ENCODE data around the gene PIP4K2C.
"Not testable (repeated sequence)": the region's sequence is repeated elsewhere in the genome, so short reads cannot be mapped to it uniquely, and the experiment has no call there.

The PIP4K2C gene

DNA sequence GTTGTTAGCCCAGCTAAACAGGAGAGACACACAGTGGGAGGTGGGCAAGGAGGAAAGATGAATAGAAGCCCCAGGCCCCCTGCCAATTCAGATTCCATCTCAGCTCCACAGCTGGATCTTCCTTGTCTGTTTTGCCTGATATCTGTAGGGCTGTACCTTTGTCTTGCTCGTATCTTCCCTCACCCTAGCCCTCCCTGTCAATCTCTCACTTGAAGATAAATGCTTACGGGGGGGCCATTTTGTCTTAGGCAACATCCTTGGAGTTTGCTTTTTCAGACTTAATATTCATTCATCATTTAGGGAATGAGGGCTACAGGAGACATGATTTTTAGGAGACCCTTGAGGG is 38.7 kb upstream of the PIP4K2C start:
- TF ChIP-seq, protein P1, sequence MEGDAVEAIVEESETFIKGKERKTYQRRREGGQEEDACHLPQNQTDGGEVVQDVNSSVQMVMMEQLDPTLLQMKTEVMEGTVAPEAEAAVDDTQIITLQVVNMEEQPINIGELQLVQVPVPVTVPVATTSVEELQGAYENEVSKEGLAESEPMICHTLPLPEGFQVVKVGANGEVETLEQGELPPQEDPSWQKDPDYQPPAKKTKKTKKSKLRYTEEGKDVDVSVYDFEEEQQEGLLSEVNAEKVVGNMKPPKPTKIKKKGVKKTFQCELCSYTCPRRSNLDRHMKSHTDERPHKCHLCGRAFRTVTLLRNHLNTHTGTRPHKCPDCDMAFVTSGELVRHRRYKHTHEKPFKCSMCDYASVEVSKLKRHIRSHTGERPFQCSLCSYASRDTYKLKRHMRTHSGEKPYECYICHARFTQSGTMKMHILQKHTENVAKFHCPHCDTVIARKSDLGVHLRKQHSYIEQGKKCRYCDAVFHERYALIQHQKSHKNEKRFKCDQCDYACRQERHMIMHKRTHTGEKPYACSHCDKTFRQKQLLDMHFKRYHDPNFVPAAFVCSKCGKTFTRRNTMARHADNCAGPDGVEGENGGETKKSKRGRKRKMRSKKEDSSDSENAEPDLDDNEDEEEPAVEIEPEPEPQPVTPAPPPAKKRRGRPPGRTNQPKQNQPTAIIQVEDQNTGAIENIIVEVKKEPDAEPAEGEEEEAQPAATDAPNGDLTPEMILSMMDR (IDR thresholded peaks at IDR 0.05; ENCODE audit: insufficient read depth, low read depth, low read length, missing control alignments): no peak
- DNase-seq (ENCODE audit: low read depth): no peak
- no peak overlapping the region for H3K4me3 ChIP-seq (ENCODE audit: low read depth, low read length)

DNA sequence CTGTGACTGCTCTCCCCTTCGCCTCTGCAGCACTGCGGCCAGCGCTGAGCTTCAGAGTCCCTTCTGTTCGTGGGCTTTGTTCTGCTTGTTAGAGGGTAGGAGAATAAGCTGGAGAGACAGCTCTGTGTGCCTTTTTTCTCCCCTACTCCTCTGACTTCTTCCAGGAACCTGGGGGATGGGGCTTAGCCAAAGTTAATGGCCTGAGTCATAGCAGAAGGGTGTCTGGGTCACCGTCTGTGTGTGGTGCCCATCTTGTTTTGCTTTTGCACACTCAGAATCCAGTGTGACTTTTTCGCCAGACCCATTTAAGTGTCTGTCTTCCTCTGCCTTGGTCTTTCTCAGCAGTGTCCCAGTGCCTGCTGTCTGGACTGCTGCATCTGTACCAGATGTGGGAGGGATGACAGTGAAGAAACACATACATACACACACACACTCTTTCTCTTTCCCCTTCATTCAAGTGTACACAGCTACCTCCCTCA is 38.1 kb upstream of the PIP4K2C start:
- no peak for DNase-seq (ENCODE audit: low read depth)
- H3K4me3 ChIP-seq (ENCODE audit: low read depth, low read length): no peak overlapping the region
- TF ChIP-seq, protein P1 (IDR thresholded peaks at IDR 0.05; ENCODE audit: insufficient read depth, low read depth, low read length, missing control alignments): no peak

DNA sequence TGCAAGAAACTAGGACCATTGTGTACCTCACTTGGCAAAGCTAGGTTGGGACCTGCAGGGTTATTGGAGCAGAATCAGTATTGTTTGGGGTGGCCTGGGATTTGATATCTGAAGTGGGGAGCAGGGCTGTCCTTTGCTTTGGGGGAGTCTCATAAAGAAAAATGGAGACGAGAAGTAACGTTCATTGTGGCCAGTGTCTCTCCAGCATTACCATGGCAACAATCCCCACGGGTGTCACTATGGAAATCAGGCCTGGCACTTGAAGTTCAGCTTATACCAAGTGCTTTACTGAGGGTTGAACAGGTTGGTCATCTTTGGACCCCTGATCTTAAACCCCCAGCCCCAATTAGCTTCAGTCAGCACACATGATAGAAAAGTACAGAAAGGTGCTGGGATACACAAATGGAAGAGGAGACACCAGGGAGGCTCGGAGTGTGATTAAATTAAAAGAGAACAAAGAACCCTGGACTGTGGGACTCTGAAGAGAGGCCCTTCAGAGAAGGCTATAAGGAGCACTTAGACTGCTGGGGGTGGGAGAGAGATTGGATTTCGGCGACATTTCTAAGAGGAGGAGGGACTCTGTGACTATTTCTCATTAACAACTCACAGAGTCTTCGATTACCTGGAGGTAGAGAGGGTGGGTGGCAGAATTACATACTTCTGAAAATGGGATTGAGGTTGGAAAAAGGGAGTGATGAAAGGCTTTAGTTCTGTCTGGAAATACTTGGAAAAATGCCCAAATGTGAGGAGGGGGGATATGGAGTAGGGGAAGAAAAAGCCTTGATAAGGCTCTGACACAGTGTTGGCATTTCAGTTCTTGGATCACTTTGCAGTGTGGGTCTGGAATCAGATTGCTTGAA is 37.4 kb upstream of the PIP4K2C start:
- TF ChIP-seq, protein P1 (IDR thresholded peaks at IDR 0.05; ENCODE audit: insufficient read depth, low read depth, low read length, missing control alignments): no peak
- H3K4me3 ChIP-seq (ENCODE audit: low read depth, low read length): no peak overlapping the region
- DNase-seq (ENCODE audit: low read depth): no peak

DNA sequence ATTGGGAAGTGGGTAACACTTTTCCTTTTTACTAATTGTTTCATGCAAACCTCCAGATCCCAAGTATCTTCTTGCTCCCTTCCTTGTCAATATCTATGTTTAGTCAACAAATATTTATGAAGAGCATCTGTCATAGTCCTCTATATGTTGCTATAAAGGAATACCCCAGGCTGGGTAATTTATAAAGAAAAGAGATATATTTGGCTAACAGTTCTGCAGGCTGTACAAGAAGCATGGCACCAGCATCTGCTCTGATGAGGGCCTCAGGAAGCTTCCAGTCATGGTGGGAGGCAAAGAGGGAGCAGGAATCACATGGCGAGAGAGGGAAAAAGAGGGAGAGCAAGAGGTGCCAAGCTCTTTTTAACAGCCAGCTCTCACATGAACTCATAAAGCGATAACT is 36.5 kb upstream of the PIP4K2C start:
- DNase-seq (ENCODE audit: low read depth): no peak
- TF ChIP-seq, protein P1 (IDR thresholded peaks at IDR 0.05; ENCODE audit: insufficient read depth, low read depth, low read length, missing control alignments): no peak
- no peak overlapping the region for H3K4me3 ChIP-seq (ENCODE audit: low read depth, low read length)

DNA sequence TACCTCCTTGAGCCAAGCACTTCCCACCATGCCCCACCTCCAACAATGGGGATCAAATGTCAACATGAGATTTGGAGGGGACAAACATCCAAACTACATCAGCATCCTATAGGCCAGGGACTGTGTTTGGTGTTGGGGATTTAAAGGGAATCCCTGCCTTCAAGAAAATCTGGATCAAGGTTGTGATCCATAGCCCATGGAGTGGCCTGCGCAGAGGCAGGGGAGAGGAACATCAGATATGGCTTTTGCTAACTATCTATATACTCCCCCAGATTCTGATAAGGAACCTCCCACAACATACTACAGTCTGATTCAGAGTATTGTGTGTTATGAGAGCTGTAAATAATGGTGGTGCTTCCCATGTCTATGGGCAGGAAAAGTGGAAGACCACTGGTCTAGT is 36.1 kb upstream of the PIP4K2C start:
- TF ChIP-seq, protein P1 (IDR thresholded peaks at IDR 0.05; ENCODE audit: insufficient read depth, low read depth, low read length, missing control alignments): no peak
- no peak overlapping the region for H3K4me3 ChIP-seq (ENCODE audit: low read depth, low read length)
- DNase-seq (ENCODE audit: low read depth): no peak

DNA sequence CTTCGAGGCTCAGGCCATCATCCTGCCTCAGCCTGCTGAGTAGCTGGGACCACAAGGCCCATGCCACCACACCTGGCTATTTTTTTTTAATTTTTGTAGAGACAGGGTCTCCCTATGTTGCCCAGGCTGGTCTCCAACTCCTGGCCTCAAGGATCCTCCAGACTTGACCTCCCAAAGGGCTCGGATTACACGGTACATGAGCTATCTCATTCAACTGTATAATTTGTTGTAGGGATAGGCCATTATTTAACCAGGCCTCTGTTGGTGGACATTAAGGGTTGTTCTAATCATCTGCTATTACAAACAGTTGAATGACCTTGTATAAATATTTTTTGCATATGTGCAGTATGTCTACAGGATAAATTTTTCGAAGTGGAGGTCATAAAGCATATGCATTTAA is 32.1 kb upstream of the PIP4K2C start:
- no peak overlapping the region for H3K4me3 ChIP-seq (ENCODE audit: low read depth, low read length)
- DNase-seq (ENCODE audit: low read depth): no peak
- TF ChIP-seq, protein P1 (IDR thresholded peaks at IDR 0.05; ENCODE audit: insufficient read depth, low read depth, low read length, missing control alignments): no peak

DNA sequence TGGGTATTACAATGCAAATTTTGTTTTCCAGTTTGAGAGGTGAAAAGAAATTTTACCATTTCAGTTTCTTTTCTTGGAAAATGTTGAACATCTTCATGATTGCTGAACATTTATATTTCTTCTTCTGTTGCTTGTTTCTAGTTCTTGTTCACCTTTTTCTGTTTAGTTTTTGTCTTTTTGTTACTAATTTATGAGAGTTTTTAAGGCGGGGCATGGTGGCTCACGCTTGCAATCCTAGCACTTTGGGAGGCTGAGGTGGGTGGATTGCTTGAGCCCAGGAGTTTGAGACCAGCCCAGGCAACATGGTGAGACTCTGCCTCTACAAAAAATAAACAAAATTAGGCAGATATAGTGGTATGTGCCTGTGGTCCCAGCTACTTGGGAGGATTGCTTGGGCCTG is 30.5 kb upstream of the PIP4K2C start:
- no peak overlapping the region for H3K4me3 ChIP-seq (ENCODE audit: low read depth, low read length)
- TF ChIP-seq, protein P1 (IDR thresholded peaks at IDR 0.05; ENCODE audit: insufficient read depth, low read depth, low read length, missing control alignments): no peak
- no peak for DNase-seq (ENCODE audit: low read depth)

DNA sequence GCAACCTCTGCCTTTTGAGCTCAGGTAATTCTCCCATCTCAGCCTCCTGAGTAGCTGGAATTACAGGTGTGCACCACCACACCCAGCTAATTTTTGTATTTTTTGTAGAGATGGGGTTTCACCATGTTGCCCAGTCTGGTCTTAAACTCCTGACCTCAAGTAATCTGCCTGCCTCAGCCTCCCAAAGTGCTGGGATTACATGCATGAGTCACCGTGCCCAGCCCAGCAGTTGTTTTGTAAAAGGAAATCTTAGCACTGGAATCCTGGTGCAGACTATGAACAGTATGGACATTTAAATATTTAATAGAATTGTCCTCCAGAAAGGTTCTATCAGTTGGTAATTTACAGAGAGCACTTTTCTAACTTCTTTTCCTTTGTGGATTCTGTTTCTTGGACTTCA is 29.9 kb upstream of the PIP4K2C start:
- not testable (repeated sequence) for DNase-seq (ENCODE audit: low read depth); H3K4me3 ChIP-seq (ENCODE audit: low read depth, low read length)
